Measurements from ENCODE around the gene SLIT3. TPM values are rescaled to one million over a fixed set of nuclear protein-coding genes. Genes with fewer than 3 reads are reported as not detected.

Gene SLIT3
- total RNA-seq, 1 experiment from 2014 or later = 0.10 TPM

DNA sequence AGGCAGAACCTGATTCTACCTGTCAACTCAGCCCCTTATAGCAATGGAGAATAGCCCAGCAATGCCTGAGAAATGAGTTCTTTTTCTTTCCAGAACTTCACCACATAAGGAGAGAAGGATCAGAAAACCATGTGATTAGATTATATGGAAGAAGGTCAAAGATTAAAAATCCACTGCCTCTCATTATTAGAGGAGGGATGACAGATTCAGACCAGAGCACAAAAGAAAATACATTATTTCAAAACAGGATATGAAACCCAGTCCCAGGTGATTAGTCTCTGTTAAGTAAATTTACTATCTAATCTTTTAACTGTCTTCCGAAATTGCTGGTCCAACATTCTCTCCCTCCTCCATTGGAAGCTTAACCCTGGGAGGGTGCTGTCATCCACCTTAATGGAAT lies 322.4 kb downstream of the SLIT3 start:
- intact Hi-C loops (cut with micrococcal nuclease) = no loop called here

More for the DNA sequence above, 322.4 kb downstream of the SLIT3 start:
- Histone ChIP-seq H2AFZ (ENCODE audit: low read depth, low read length, poor library complexity, severe bottlenecking) (no peak overlapping the region), H3K4me1 (ENCODE audit: control insufficient read depth in 1 of 2, insufficient read depth in 2 of 2, low read length in 2 of 2) (no peaks in the 10 kb centered on the region), H3K9ac (ENCODE audit: low read length) (no peak overlapping the region), H3K4me2 (ENCODE audit: low read length) (no peak overlapping the region), H3K9me3 (ENCODE audit: control insufficient read depth in 1 of 2, insufficient read depth in 1 of 2, low read depth in 1 of 2, low read length in 2 of 2) (no peaks in the 10 kb centered on the region), H3K27ac (ENCODE audit: low read depth, low read length) (no peak overlapping the region), H3K79me2 (ENCODE audit: insufficient read depth, low read length) (no peaks in the 10 kb centered on the region), H3K36me3 (ENCODE audit: control insufficient read depth in 1 of 2, insufficient read depth in 2 of 2, low read length in 2 of 2) (no peaks in the 10 kb centered on the region), H3K9me2 (ENCODE audit: insufficient read depth) (no peaks in the 10 kb centered on the region), H4K20me1 (ENCODE audit: insufficient read depth) (no peaks in the 10 kb centered on the region), H3K27me3 (ENCODE audit: insufficient read depth, low read length) (peaks cover 60% of the 10 kb centered on the region), H3K4me3 (replicated peaks in 1 of 2; ENCODE audit: low read depth in 1 of 2, low read length in 2 of 2) (no peak overlapping the region)
- CTCF ChIA-PET = interaction anchor here (1.5 kb wide), 1 partner anchor 9 kb away, joined by 4 read pairs; no protein-coding TSS in a partner anchor
- BruUV-seq (replicated peaks) = no TSS peak
- RAD21 ChIA-PET (ENCODE audit: low non-redundant PET in 1 of 2, low total read pairs in 2 of 2, uncharacterized antibody in 2 of 2, unreplicated experiment in 2 of 2) = no interaction called here
- no peak for DNase-seq (ENCODE audit: low read depth, low spot score)
- no peak for ATAC-seq
- POLR2A ChIA-PET = no interaction called here
- TF ChIP-seq EZH2 (IDR thresholded peaks at IDR 0.05) (no peak), ZFX (IDR thresholded peaks at IDR 0.05) (no peak), SRF (IDR thresholded peaks at IDR 0.05; ENCODE audit: low read depth) (no peak), ZNF274 (IDR thresholded peaks at IDR 0.05; ENCODE audit: low read depth, low read length) (no peak), CBX3 (IDR thresholded peaks at IDR 0.05; ENCODE audit: low read depth) (no peak), EZH2phosphoT487 (IDR thresholded peaks at IDR 0.05; ENCODE audit: borderline replicate concordance) (no peak), RAD21 (IDR thresholded peaks at IDR 0.05; ENCODE audit: low read depth) (no peak), YY1 (IDR thresholded peaks at IDR 0.05; ENCODE audit: extremely low read depth, insufficient replicate concordance, low read depth, low read length) (no peak), CEBPB (IDR thresholded peaks at IDR 0.05; ENCODE audit: low read depth) (no peak), TCF7L2 (IDR thresholded peaks at IDR 0.05; ENCODE audit: borderline replicate concordance, extremely low read depth, insufficient read depth, insufficient read length) (no peak), SIN3A (IDR thresholded peaks at IDR 0.05; ENCODE audit: low read depth) (no peak)
- TF ChIP-seq, protein P1, sequence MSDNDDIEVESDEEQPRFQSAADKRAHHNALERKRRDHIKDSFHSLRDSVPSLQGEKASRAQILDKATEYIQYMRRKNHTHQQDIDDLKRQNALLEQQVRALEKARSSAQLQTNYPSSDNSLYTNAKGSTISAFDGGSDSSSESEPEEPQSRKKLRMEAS (IDR thresholded peaks at IDR 0.05) = no peak
- TF ChIP-seq, protein P2, sequence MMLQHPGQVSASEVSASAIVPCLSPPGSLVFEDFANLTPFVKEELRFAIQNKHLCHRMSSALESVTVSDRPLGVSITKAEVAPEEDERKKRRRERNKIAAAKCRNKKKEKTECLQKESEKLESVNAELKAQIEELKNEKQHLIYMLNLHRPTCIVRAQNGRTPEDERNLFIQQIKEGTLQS (IDR thresholded peaks at IDR 0.05) = no peak
- TF ChIP-seq, protein P3, sequence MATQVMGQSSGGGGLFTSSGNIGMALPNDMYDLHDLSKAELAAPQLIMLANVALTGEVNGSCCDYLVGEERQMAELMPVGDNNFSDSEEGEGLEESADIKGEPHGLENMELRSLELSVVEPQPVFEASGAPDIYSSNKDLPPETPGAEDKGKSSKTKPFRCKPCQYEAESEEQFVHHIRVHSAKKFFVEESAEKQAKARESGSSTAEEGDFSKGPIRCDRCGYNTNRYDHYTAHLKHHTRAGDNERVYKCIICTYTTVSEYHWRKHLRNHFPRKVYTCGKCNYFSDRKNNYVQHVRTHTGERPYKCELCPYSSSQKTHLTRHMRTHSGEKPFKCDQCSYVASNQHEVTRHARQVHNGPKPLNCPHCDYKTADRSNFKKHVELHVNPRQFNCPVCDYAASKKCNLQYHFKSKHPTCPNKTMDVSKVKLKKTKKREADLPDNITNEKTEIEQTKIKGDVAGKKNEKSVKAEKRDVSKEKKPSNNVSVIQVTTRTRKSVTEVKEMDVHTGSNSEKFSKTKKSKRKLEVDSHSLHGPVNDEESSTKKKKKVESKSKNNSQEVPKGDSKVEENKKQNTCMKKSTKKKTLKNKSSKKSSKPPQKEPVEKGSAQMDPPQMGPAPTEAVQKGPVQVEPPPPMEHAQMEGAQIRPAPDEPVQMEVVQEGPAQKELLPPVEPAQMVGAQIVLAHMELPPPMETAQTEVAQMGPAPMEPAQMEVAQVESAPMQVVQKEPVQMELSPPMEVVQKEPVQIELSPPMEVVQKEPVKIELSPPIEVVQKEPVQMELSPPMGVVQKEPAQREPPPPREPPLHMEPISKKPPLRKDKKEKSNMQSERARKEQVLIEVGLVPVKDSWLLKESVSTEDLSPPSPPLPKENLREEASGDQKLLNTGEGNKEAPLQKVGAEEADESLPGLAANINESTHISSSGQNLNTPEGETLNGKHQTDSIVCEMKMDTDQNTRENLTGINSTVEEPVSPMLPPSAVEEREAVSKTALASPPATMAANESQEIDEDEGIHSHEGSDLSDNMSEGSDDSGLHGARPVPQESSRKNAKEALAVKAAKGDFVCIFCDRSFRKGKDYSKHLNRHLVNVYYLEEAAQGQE (IDR thresholded peaks at IDR 0.05; ENCODE audit: low read depth) = no peak
- TF ChIP-seq, protein P4, sequence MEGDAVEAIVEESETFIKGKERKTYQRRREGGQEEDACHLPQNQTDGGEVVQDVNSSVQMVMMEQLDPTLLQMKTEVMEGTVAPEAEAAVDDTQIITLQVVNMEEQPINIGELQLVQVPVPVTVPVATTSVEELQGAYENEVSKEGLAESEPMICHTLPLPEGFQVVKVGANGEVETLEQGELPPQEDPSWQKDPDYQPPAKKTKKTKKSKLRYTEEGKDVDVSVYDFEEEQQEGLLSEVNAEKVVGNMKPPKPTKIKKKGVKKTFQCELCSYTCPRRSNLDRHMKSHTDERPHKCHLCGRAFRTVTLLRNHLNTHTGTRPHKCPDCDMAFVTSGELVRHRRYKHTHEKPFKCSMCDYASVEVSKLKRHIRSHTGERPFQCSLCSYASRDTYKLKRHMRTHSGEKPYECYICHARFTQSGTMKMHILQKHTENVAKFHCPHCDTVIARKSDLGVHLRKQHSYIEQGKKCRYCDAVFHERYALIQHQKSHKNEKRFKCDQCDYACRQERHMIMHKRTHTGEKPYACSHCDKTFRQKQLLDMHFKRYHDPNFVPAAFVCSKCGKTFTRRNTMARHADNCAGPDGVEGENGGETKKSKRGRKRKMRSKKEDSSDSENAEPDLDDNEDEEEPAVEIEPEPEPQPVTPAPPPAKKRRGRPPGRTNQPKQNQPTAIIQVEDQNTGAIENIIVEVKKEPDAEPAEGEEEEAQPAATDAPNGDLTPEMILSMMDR (IDR thresholded peaks at IDR 0.05 in 2 of 3, conservative IDR thresholded peaks at IDR 0.05 in 1 of 3; ENCODE audit: borderline replicate concordance in 1 of 3, insufficient read depth in 1 of 3, low read depth in 2 of 3, low read length in 2 of 3) = no peak

Measured in HCT116 (cell line).